Measurements from ENCODE around the gene SLC13A1. TPM values are rescaled to one million over a fixed set of nuclear protein-coding genes. Genes with fewer than 3 reads are reported as not detected.

Gene SLC13A1
- total and polyA plus RNA-seq, 9 donors = 0.10 to 0.24 TPM; not detected in 7

DNA sequence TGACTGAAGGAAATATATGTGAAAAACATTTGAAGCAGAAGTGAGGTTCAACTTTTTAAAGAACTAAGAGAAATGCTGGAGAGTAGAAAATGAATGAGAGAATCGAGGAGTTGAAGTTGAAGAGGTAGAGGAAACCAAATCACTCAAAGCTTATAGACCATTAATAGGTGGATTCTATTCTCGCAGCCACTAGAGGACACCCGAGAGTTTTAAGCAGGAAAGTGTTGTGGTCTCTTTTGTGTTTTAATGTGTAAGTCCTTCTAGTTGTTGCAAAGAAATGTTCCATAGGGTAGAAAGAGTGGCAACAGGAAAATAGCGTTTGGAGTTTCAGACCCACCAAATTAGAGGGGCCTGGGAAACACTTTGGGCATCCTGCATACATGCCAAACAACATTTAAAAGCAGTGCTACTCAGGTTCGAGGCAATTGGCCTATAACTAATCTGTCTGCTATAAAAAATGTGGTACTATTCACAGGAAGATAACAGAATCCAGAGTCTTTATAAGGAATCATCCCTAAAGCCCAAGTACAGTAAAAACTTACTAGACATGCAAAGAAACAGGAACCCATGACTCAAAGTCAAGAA lies 129.0 kb downstream of the SLC13A1 start:
- WGBS, 3 donors = 66 to 75% (median 70%) methylated on average over 5 of the region's 5 CpGs
- H3K9me3 ChIP-seq = no peaks in the 10 kb centered on the region
- H3K27ac ChIP-seq = no peak overlapping the region
- intact Hi-C loops (cut with DNase I) = no loop called here
- TF ChIP-seq EP300 (IDR thresholded peaks at IDR 0.05) = no peak
- TF ChIP-seq, protein P1, sequence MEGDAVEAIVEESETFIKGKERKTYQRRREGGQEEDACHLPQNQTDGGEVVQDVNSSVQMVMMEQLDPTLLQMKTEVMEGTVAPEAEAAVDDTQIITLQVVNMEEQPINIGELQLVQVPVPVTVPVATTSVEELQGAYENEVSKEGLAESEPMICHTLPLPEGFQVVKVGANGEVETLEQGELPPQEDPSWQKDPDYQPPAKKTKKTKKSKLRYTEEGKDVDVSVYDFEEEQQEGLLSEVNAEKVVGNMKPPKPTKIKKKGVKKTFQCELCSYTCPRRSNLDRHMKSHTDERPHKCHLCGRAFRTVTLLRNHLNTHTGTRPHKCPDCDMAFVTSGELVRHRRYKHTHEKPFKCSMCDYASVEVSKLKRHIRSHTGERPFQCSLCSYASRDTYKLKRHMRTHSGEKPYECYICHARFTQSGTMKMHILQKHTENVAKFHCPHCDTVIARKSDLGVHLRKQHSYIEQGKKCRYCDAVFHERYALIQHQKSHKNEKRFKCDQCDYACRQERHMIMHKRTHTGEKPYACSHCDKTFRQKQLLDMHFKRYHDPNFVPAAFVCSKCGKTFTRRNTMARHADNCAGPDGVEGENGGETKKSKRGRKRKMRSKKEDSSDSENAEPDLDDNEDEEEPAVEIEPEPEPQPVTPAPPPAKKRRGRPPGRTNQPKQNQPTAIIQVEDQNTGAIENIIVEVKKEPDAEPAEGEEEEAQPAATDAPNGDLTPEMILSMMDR (IDR thresholded peaks at IDR 0.05) = no peak
- no peak for TF ChIP-seq POLR2A (IDR thresholded peaks at IDR 0.05)
- no peaks in the 10 kb centered on the region for H3K27me3 ChIP-seq
- H3K4me3 ChIP-seq = no peak overlapping the region
- no peaks in the 10 kb centered on the region for H3K36me3 ChIP-seq
- no peak for DNase-seq
- H3K4me1 ChIP-seq (ENCODE audit: insufficient read depth) = no peaks in the 10 kb centered on the region

DNA sequence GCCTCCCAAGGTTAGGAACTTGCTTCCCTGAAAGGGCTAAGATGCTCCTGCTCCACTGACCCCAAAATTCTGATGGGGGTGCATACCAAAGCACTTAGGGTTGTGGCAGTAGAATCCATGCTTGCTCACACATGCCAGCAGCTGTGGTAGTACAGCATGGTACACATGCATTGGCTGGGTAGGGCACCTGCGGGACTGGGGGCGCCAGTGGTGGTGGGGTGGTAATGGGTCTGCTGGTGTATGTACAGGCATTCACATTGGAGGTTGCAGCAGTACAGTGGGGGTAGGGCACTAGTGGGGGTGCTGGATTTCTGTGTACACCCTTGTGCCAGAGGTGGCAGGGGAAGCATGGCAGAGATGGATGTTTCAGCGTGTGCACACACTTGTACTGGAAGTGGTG lies 132.0 kb downstream of the SLC13A1 start:
- DNase-seq = no peak
- Histone ChIP-seq H3K4me1 (ENCODE audit: insufficient read depth) (no peaks in the 10 kb centered on the region), H3K27me3 (no peaks in the 10 kb centered on the region), H3K36me3 (no peaks in the 10 kb centered on the region), H3K9me3 (no peaks in the 10 kb centered on the region), H3K27ac (no peak overlapping the region), H3K4me3 (no peak overlapping the region)
- WGBS, 3 donors = 92 to 99% (median 97%) methylated on average over 3 of the region's 3 CpGs
- TF ChIP-seq POLR2A (IDR thresholded peaks at IDR 0.05) (no peak), EP300 (IDR thresholded peaks at IDR 0.05) (no peak)
- TF ChIP-seq, protein P1 (IDR thresholded peaks at IDR 0.05) = no peak
- intact Hi-C loops (cut with DNase I) = no loop called here

Other genes with a start within 250 kb of the SLC13A1 start
- not detected for gene TAS2R16, start 204.3 kb downstream of the SLC13A1 start, total RNA-seq
- gene TAS2R16, start 204.3 kb downstream of the SLC13A1 start, polyA plus RNA-seq = not detected